HL-60 (cell line): ENCODE results near the gene NUMB.

Experiments
- DNase-seq, 2 experiments: peaks; one replicate each; pipeline ENCODE4 v3.0.0-alpha.2; 2010 to 2020; ENCODE audit warnings: low read depth in 1 of 2, low spot score in 1 of 2
- H3K27ac ChIP-seq: fragments of 250-450 bp; sonication (Bioruptor Pico); replicated peaks from 2 replicates; pipeline ENCODE4 v1.5.1; 2020; ENCODE audit warnings: mild to moderate bottlenecking, moderate library complexity
- H3K27me3 ChIP-seq: fragments of 250-450 bp; sonication (Bioruptor Pico); 2 replicates; pipeline ENCODE4 v1.5.1; 2021; ENCODE audit warnings: mild to moderate bottlenecking, moderate library complexity; ENCODE audit not compliant: insufficient read depth, poor library complexity, severe bottlenecking
- H3K4me3 ChIP-seq: replicated peaks from 2 replicates; pipeline ENCODE4 v1.5.1; 2011; ENCODE audit warnings: mild to moderate bottlenecking, control low read depth, low read length; ENCODE audit not compliant: insufficient read depth
- CTCF ChIP-seq: IDR thresholded peaks from one replicate; pipeline ENCODE4 v1.5.1; 2011; ENCODE audit warnings: low read length, control low read depth, inconsistent platforms; ENCODE audit not compliant: insufficient read depth
- GABPA ChIP-seq: IDR thresholded peaks from 2 replicates; pipeline ENCODE4 v1.6.1; 2012; ENCODE audit warnings: low read depth
- POLR2AphosphoS5 ChIP-seq: IDR thresholded peaks from 2 replicates; pipeline ENCODE4 v1.6.1; 2012; ENCODE audit warnings: low read depth
- REST ChIP-seq: IDR thresholded peaks from 2 replicates; pipeline ENCODE4 v1.6.1; 2012; ENCODE audit warnings: low read depth; ENCODE audit not compliant: insufficient replicate concordance
- SPI1 ChIP-seq: IDR thresholded peaks from 2 replicates; pipeline ENCODE4 v1.6.1; 2012; ENCODE audit warnings: low read depth, mild to moderate bottlenecking, borderline replicate concordance

The NUMB gene

GRCh38 chr14:73286598-73286997, 171.7 kb downstream of the NUMB start:
- no peak for DNase-seq
- no peak overlapping the region for H3K27ac ChIP-seq
- no peak for TF ChIP-seq GABPA
- TF ChIP-seq POLR2AphosphoS5: no peak
- TF ChIP-seq REST: no peak
- TF ChIP-seq SPI1: no peak
- TF ChIP-seq CTCF: no peak
- H3K4me3 ChIP-seq: no peak overlapping the region
- no peaks in the 10 kb centered on the region for H3K27me3 ChIP-seq

GRCh38 chr14:73285979-73286378, 172.4 kb downstream of the NUMB start:
- Histone ChIP-seq H3K27me3 (no peaks in the 10 kb centered on the region), H3K27ac (no peak overlapping the region), H3K4me3 (no peak overlapping the region)
- no peak for TF ChIP-seq POLR2AphosphoS5
- no peak for TF ChIP-seq CTCF
- TF ChIP-seq GABPA: no peak
- no peak for TF ChIP-seq REST
- TF ChIP-seq SPI1: no peak
- no peak for DNase-seq

DNA sequence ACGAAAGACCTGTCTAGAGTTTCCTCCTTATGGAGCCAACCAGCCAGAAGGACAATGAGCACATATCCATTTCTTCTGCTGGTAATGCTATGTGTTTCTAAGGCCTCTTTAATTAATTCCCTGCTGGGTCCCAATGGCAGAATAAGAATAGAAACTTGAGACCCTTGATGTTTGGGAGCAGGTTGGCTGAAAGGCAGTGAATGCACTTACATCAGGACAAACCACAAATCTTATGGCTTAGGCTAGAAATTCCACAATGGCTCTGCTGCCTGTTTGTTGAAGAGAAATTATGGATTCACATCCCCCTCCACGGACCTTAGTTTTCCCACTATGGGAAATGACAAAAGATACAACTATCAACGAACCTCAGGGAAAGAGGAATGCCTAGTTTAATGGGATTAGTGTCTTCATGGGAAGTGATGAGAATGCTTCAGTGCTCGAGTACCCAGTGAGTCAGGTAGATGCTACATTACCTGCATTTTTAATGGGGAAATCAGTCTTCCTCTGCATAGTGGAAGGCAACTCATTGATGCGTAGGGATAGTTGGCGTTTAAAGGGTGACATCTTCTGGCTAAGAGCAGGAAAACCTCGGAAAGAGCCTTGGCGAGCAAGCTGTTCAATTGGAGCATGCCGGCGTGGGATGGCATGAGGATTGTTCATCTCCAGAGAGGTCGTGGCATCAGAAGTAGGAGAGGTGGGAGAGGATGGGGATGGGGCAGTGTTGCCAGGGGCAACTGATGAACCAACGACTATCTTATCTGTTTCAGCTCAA, 174.6 kb downstream of the NUMB start:
- DNase-seq: no peak
- H3K27me3 ChIP-seq: no peaks in the 10 kb centered on the region
- no peak for TF ChIP-seq GABPA
- H3K27ac ChIP-seq: no peak overlapping the region
- H3K4me3 ChIP-seq: no peak overlapping the region

- Histone ChIP-seq H3K4me3 (no peak overlapping the region), H3K27me3 (no peaks in the 10 kb centered on the region), H3K27ac (no peak overlapping the region)
- no peak for DNase-seq
- TF ChIP-seq SPI1 (no peak), POLR2AphosphoS5 (no peak), CTCF (no peak), REST (no peak), GABPA (no peak)
Measured at GRCh38 chr14:73280903-73281302, 177.4 kb downstream of the NUMB start.
